Spinal cord (tissue), 10 donors: ENCODE data around the gene PTGIS. TPM values are rescaled to one million over a fixed set of nuclear protein-coding genes. Genes with fewer than 3 reads are reported as not detected.

Experiments
- DNase-seq, 6 donors: peaks; one replicate each; pipeline versions ENCODE4 v3.0.0 to v3.0.0-alpha.2; 2013 to 2015; ENCODE audit warnings: low spot score in 6 of 6, low read depth in 4 of 6
- H3K27ac ChIP-seq: one replicate; pipeline ENCODE4 v1.5.1; 2013; ENCODE audit warnings: low read depth, low read length, control low read depth
- H3K27me3 ChIP-seq: one replicate; pipeline ENCODE4 v1.6.1; 2013; ENCODE audit warnings: low read length; ENCODE audit not compliant: control insufficient read depth, insufficient read depth
- H3K36me3 ChIP-seq: one replicate; pipeline ENCODE4 v1.6.1; 2013; ENCODE audit warnings: low read length; ENCODE audit not compliant: control insufficient read depth, insufficient read depth
- H3K4me1 ChIP-seq: one replicate; pipeline ENCODE4 v1.6.1; 2013; ENCODE audit warnings: low read length; ENCODE audit not compliant: control insufficient read depth, insufficient read depth
- H3K4me3 ChIP-seq: one replicate; pipeline ENCODE4 v1.5.1; 2013; ENCODE audit warnings: low read depth, low read length, control low read depth
- H3K9me3 ChIP-seq: one replicate; pipeline ENCODE4 v1.6.1; 2013; ENCODE audit warnings: low read length; ENCODE audit not compliant: control insufficient read depth, insufficient read depth
- WGBS: methylation state at CpG from one replicate; pipeline ENCODE4 v1.1.5; 2013; ENCODE audit warnings: missing lambda C conversion rate; ENCODE audit not compliant: insufficient coverage; 5-methylcytosine and 5-hydroxymethylcytosine counted together
- polyA plus RNA-seq, 2 donors: library from polyadenylated mRNA; unstranded; fragments of 120-200 nt; gene quantifications; one replicate each; pipeline ENCODE4 v1.2.1, GENCODE V29; 2013; ENCODE audit not compliant: insufficient read length in 2 of 2
- total RNA-seq, 2 donors: library from RNA; depleted of rRNA in 1 of 2; stranded (reverse); fragments of 120-200 nt in 1 of 2; fragments of >200 nt in 1 of 2; gene quantifications; one replicate each; pipeline versions ENCODE4 v1.2.3 to v1.2.4, GENCODE V29; 2013 to 2014
- donor health status: healthy.

PTGIS gene
- total and polyA plus RNA-seq, 4 donors, result 13.8 to 27.5 (median 17.1) TPM

DNA sequence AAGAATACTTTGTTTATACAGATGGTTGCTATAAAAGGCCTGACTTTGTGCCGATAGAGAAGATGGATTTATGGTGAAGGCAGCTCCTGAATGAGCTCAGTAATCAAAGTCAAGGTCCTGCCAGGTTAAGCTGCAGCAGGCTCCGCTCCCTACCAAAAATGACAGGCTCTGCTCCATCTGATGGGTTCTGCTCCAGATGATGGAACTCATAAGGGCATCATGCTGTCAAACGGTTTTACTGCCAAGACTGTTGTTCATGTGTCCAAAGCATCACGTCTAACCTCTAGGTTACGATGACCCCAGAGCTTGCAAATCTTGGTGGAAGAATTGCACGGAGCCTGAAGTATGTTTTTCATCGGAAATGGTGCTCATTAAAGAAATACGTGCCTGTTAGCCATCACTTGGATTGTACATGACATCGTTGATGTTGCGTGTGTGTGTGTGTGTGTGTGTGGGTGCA is 19.2 kb upstream of the PTGIS start:
- Histone ChIP-seq H3K27me3 (no peaks in the 10 kb centered on the region), H3K9me3 (peaks cover 4% of the 10 kb centered on the region), H3K36me3 (no peaks in the 10 kb centered on the region), H3K27ac (peak overlapping the region; percentile 29), H3K4me1 (peaks cover 13% of the 10 kb centered on the region), H3K4me3 (no peak overlapping the region)
- DNase-seq, result peak in 1 of 6 donors; percentile 58
- WGBS, result 81% methylated on average over 8 of the region's 10 CpGs

DNA sequence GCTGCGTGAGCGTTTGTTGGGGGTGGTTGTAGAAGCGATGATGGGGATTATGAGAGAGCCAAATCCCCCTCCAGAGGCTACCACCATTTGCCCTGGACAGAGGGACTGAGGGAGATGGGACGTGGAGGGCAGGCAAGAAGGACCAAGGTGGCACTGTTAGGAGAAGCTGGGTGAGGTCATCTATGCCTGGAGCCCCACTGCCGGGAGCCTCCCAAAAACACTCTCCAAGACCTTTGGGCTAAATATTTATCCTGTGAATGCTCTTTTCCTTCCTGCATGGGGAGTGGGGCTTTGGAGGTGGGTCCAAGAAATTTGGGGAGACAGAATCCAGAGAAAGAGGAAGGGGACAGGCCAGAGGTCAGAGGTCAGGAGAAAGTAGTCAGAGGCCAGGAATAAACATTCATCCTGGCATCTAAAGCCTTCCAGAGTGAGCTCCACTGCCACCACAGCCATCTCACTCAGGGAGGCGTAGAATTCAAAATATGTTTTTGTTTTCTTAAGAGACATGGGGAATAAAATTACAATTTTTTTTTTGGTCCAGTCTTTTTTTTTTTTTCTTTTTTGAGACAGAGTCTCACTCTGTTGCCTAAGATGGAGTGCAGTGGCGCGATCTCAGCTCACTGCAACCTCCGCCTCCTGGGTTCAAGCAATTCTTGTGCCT is 17.8 kb upstream of the PTGIS start:
- WGBS, result 94% methylated on average over 6 of the region's 9 CpGs
- H3K4me3 ChIP-seq, result no peak overlapping the region
- H3K36me3 ChIP-seq, result no peaks in the 10 kb centered on the region
- peaks cover 13% of the 10 kb centered on the region for H3K4me1 ChIP-seq
- DNase-seq, result no peak
- H3K27ac ChIP-seq, result no peak overlapping the region
- peaks cover 4% of the 10 kb centered on the region for H3K9me3 ChIP-seq
- H3K27me3 ChIP-seq, result no peaks in the 10 kb centered on the region

DNA sequence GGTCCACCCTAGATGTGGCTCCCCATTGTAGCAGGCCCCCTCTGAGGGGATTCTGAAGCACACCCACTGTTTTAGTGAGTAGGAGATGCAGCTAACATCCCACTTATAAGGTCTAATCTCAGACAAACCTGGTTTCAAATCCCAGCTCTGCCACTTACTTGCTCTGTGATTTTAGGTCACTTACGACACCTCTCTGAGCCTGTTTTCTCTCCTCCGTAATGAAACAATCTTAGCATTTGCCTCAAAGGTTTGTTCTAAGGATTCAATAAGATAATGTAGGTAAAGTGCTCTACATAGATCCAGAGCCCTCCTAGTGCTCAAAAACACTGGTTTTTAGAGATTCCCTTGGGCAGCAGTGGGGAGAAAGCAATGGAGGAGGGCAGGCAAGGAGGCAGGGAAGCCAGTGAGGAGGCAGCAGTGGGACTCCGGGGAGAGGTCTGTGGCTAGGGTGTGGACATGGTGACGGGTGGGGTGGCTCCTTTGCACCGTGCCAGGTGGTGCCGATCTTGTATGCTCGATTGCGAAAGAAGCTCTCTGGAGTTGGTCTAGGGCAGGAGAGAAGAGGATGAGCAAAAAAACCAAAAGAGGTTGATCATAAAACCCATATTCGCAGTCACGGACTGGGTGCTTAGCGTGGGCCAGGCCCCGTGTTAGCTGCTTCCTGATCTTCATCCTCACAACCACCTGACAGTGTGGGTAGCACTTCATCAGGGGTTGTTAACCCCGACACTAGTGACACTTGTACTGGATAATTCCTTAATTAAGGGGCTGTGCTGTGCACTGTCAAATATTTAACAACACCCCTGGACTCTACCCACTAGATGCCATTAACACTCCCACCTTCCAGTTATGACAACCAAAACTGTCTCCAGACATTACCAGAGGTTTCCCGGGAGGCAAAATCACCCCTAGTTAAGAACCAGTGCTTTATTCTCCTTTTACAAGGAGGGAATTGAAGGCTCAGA is 16.8 kb upstream of the PTGIS start:
- Histone ChIP-seq H3K4me3 (no peak overlapping the region), H3K9me3 (peaks cover 4% of the 10 kb centered on the region), H3K27me3 (no peaks in the 10 kb centered on the region), H3K4me1 (peaks cover 20% of the 10 kb centered on the region), H3K36me3 (no peaks in the 10 kb centered on the region), H3K27ac (peak overlapping the region; percentile 40)
- 94% methylated on average over 12 of the region's 14 CpGs for WGBS
- DNase-seq, result no peak

DNA sequence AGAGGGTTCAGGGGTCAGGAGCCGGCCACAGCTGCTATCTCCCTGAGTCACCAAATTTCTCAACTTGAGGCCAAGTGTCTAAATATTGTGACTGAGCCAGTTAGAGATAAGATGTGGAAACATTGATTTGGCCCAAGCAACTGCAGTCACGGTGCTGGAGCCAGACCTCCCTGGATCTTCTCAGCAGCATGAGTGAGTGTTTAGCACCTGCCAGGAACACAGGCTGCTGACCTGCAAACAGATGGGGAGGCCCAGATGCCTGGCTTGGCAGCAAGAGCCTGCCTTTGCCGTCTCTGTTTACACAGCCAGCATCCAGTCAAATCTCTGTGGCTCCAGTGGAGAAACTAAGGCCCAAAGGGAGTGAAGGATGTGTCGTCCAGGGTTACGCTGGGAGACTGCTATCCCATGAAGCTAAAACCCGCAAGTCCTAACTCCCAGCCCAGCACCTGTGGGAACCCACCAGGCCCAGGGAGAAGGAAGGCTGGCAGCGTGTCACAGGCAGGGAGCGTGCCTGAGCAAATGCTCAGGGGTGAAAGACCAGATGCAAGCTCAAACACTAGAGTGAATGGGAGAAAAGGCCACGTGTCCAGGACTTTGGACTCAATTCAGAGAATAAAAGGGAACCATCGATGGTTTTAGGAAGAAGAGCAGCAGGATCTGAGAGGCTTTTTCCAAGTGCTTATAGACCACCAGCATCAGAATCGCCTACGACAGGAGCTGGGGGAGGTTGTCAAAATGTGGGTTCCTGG is 15.9 kb upstream of the PTGIS start:
- H3K27ac ChIP-seq, result peak overlapping the region; percentile 36
- H3K27me3 ChIP-seq, result no peaks in the 10 kb centered on the region
- peaks cover 20% of the 10 kb centered on the region for H3K4me1 ChIP-seq
- no peak overlapping the region for H3K4me3 ChIP-seq
- 49% methylated on average over 7 of the region's 12 CpGs for WGBS
- no peaks in the 10 kb centered on the region for H3K36me3 ChIP-seq
- DNase-seq, result peak in 2 of 6 donors; percentile 34 to 85
- H3K9me3 ChIP-seq, result peaks cover 4% of the 10 kb centered on the region

DNA sequence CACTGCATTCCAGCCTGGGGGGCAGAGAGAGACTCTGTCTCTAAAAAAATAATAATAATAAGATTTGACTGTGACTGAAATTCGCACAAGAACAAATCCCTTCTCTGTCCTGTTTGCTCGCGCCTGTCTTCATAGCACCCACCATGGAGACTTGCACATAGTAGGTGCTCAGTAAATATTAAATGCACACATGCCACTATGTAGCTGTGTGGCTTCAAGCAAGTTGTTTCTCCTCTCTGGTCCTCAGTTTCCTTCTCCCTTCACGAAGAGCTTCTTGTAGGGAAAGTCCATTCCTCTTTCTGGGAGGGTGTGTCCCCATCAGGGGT is 15.4 kb upstream of the PTGIS start:
- peaks cover 20% of the 10 kb centered on the region for H3K4me1 ChIP-seq
- H3K9me3 ChIP-seq, result peaks cover 4% of the 10 kb centered on the region
- no peak overlapping the region for H3K4me3 ChIP-seq
- DNase-seq, result no peak
- no peaks in the 10 kb centered on the region for H3K36me3 ChIP-seq
- no peak overlapping the region for H3K27ac ChIP-seq
- WGBS, result 100% methylated on average over 2 of the region's 4 CpGs
- H3K27me3 ChIP-seq, result no peaks in the 10 kb centered on the region

DNA sequence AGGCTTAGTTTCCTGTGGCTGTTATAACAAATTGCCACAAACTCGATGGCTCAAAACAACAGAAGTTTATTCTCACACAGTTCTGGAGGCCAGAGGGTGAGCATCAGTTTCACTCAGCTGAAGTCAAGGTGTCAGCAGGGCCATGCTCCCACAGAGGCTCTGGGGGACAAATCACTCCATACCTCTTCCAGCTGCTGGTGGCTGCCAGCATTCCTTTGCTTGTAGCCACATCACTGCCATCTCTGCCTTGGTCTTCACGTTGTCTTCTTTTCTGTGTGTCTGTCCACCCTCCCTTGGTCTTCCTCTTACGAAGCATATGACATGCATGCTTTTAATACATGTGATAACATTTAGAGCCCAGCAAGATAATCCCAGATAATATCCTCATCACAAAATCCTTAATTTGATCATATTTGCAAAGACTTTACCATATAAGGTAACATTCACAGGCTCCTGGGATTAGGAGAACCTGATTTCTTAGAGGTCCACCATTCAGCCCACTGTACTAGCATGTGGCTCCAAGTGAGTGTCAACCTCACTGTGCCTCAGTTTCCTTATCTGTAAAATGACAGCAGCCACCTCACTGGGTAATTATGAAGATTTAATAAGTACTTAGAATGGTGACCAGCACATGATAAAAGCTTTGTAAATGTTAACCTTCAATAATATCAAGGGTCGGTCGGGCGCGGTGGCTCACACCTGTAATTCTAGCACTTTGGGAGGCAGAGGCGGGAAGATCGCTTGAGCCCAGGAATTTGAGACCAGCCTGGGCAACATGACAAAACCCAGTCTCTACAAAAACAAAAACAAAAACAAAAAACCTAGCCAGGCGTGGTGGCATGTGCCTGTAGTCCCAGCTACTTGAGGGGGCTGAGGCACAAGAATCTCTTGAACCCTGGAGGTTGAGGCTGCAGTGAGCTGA is 14.7 kb upstream of the PTGIS start:
- Histone ChIP-seq H3K36me3 (no peaks in the 10 kb centered on the region), H3K27ac (no peak overlapping the region), H3K4me3 (no peak overlapping the region), H3K9me3 (peaks cover 4% of the 10 kb centered on the region), H3K4me1 (peaks cover 16% of the 10 kb centered on the region), H3K27me3 (no peaks in the 10 kb centered on the region)
- 91% methylated on average over 4 of the region's 10 CpGs for WGBS
- DNase-seq, result no peak

DNA sequence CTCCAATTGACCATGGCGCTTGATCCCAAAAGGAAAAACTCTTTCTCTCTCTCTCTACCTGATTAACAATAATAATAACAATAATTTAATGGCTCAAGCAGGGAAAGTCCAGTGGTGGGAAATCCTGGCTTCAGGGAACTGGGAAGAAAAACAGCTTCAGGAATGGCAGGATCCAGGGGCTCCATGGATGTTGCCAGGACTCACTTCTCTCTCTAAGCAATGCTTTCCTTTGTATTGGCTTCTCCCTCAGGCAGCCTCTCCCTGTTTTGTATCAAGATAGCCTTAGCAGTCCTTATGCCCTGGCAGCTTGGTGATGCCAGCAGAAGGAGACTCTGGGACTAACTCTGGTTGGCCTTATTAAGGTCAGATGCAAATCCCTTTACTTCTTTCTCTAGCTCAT is 13.5 kb upstream of the PTGIS start:
- peak overlapping the region; percentile 75 for H3K27ac ChIP-seq
- peaks cover 4% of the 10 kb centered on the region for H3K9me3 ChIP-seq
- no peak for DNase-seq
- WGBS, result no CpG with 5 or more reads among the region's 1 CpG
- H3K36me3 ChIP-seq, result no peaks in the 10 kb centered on the region
- no peak overlapping the region for H3K4me3 ChIP-seq
- peaks cover 16% of the 10 kb centered on the region for H3K4me1 ChIP-seq
- no peaks in the 10 kb centered on the region for H3K27me3 ChIP-seq

DNA sequence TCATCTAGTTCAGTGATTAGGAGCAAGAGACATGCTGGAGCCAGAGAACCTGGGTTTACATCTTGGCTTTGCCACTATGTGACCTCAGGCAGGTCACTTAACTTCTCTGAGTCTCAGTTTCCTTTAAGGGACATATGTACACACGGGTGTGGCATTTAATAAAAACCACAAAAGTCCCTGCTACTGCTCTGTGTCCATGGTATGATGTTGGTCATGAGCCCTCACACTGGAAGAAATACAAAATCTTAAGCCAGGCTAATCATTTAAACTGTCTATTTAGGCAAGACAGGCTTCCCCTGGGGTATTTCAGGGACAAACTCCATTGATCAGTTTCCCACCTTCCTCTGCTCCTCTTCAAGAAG is 12.9 kb upstream of the PTGIS start:
- no peak for DNase-seq
- no peak overlapping the region for H3K4me3 ChIP-seq
- no CpG with 5 or more reads among the region's 1 CpG for WGBS
- peaks cover 16% of the 10 kb centered on the region for H3K4me1 ChIP-seq
- H3K27me3 ChIP-seq, result no peaks in the 10 kb centered on the region
- no peaks in the 10 kb centered on the region for H3K36me3 ChIP-seq
- H3K9me3 ChIP-seq, result peaks cover 4% of the 10 kb centered on the region
- H3K27ac ChIP-seq, result peak overlapping the region; percentile 75
